ENCODE measurements around the gene ZNF224. TPM values are rescaled to one million over a fixed set of nuclear protein-coding genes. Genes with fewer than 3 reads are reported as not detected.
A peak's percentile ranks its signal among the peaks of the same experiment; 100 is the strongest.
"Not testable (repeated sequence)": the region's sequence is repeated elsewhere in the genome, so short reads cannot be mapped to it uniquely, and the experiment has no call there.

The ZNF224 gene
- polyA plus RNA-seq, 1 donor (not counting 4 experiments of a cell fraction or from before 2014, with no cell fraction given): 17.5 TPM

GRCh38 chr19:44113138-44113783, 19.1 kb downstream of the ZNF224 start, which contains the start of gene ZNF225:
Gene ZNF225 (plus strand): TSS chr19:44113399. CDS start chr19:44115828, 2,429 bp downstream.
- Histone ChIP-seq H3K27ac (ENCODE audit: control insufficient read depth, insufficient read depth, low read length) (peak within 1 kb of the TSS; percentile 60), H4K20me1 (ENCODE audit: control insufficient read depth, extremely low read depth, insufficient read depth, low read length) (no peaks in the 10 kb centered on the region), H3K9ac (ENCODE audit: control insufficient read depth, extremely low read depth, insufficient read depth, low read length) (peak within 1 kb of the TSS; percentile 79), H3K36me3 (ENCODE audit: control insufficient read depth in 2 of 2, extremely low read depth in 1 of 2, insufficient read depth in 2 of 2, low read length in 2 of 2) (peaks cover 0 to 5% of the 10 kb centered on the region in 2 experiments), H3K4me2 (ENCODE audit: control insufficient read depth, extremely low read depth, insufficient read depth, low read depth, low read length) (peak within 1 kb of the TSS; percentile 91), H3K4me1 (ENCODE audit: control insufficient read depth, extremely low read depth, insufficient read depth, low read length) (no peaks in the 10 kb centered on the region), H3K27me3 (ENCODE audit: control insufficient read depth, extremely low read depth, insufficient read depth, low read length) (no peaks in the 10 kb centered on the region), H3K79me2 (ENCODE audit: control insufficient read depth, insufficient read depth, low read length) (no peaks in the 10 kb centered on the region), H3K9me1 (ENCODE audit: control insufficient read depth, extremely low read depth, insufficient read depth, low read length) (no peaks in the 10 kb centered on the region), H2AFZ (ENCODE audit: control insufficient read depth, low read length) (peak within 1 kb of the TSS; percentile 100), H3K9me3 (ENCODE audit: control insufficient read depth, low read depth, low read length) (no peaks in the 10 kb centered on the region), H3K4me3 (ENCODE audit: control insufficient read depth in 2 of 3, extremely low read depth in 1 of 3, insufficient read depth in 2 of 3, low read depth in 1 of 3, low read length in 3 of 3) (peak within 1 kb of the TSS; percentile 76 to 99 (median 98))
- dilution Hi-C loops (cut with MboI; ENCODE audit: extremely low pct_ligation_motif_present, low sequenced_read_pairs): no loop called here
- FAIRE-seq (peak; percentile 97), DNase-seq (ENCODE audit: low read depth, low spot score) (peak; percentile 85)
- TF ChIP-seq CTCF (optimal IDR thresholded peaks at IDR 0.05 in 1 of 3, IDR thresholded peaks at IDR 0.05 in 1 of 3, conservative IDR thresholded peaks at IDR 0.05 in 1 of 3; ENCODE audit: extremely low read depth in 1 of 3, insufficient read depth in 2 of 3, low read length in 3 of 3) (no peak), EZH2 (IDR thresholded peaks at IDR 0.05; ENCODE audit: low read length) (no peak)

- FAIRE-seq (no peak), DNase-seq (ENCODE audit: low read depth, low spot score) (no peak)
- peak overlapping the region; percentile 57 for H3K27ac ChIP-seq (ENCODE audit: control insufficient read depth, insufficient read depth, low read length)
- H4K20me1 ChIP-seq (ENCODE audit: control insufficient read depth, extremely low read depth, insufficient read depth, low read length): no peaks in the 10 kb centered on the region
- H3K79me2 ChIP-seq (ENCODE audit: control insufficient read depth, insufficient read depth, low read length): no peaks in the 10 kb centered on the region
- H3K9ac ChIP-seq (ENCODE audit: control insufficient read depth, extremely low read depth, insufficient read depth, low read length): peak overlapping the region; percentile 79
- peak overlapping the region; percentile 100 for H2AFZ ChIP-seq (ENCODE audit: control insufficient read depth, low read length)
- no peak for TF ChIP-seq CTCF (optimal IDR thresholded peaks at IDR 0.05 in 1 of 3, IDR thresholded peaks at IDR 0.05 in 1 of 3, conservative IDR thresholded peaks at IDR 0.05 in 1 of 3; ENCODE audit: extremely low read depth in 1 of 3, insufficient read depth in 2 of 3, low read length in 3 of 3)
- no peak for TF ChIP-seq EZH2 (IDR thresholded peaks at IDR 0.05; ENCODE audit: low read length)
- no peaks in the 10 kb centered on the region for H3K9me1 ChIP-seq (ENCODE audit: control insufficient read depth, extremely low read depth, insufficient read depth, low read length)
- dilution Hi-C loops (cut with MboI; ENCODE audit: extremely low pct_ligation_motif_present, low sequenced_read_pairs): no loop called here
- H3K9me3 ChIP-seq (ENCODE audit: control insufficient read depth, low read depth, low read length): no peaks in the 10 kb centered on the region
- H3K4me2 ChIP-seq (ENCODE audit: control insufficient read depth, extremely low read depth, insufficient read depth, low read depth, low read length): peak overlapping the region; percentile 91
- peak overlapping the region; percentile 76 to 99 (median 98) for H3K4me3 ChIP-seq (ENCODE audit: control insufficient read depth in 2 of 3, extremely low read depth in 1 of 3, insufficient read depth in 2 of 3, low read depth in 1 of 3, low read length in 3 of 3)
- H3K36me3 ChIP-seq (ENCODE audit: control insufficient read depth in 2 of 2, extremely low read depth in 1 of 2, insufficient read depth in 2 of 2, low read length in 2 of 2): peaks cover 0 to 8% of the 10 kb centered on the region in 2 experiments
- H3K4me1 ChIP-seq (ENCODE audit: control insufficient read depth, extremely low read depth, insufficient read depth, low read length): no peaks in the 10 kb centered on the region
- H3K27me3 ChIP-seq (ENCODE audit: control insufficient read depth, extremely low read depth, insufficient read depth, low read length): no peaks in the 10 kb centered on the region
These were observed 19.7 kb downstream of the ZNF224 start for GRCh38 chr19:44113784-44114390.

GRCh38 chr19:44121162-44121561, 27.0 kb downstream of the ZNF224 start:
- H3K27ac ChIP-seq (ENCODE audit: control insufficient read depth, insufficient read depth, low read length); H3K9ac ChIP-seq (ENCODE audit: control insufficient read depth, extremely low read depth, insufficient read depth, low read length); H3K4me1 ChIP-seq (ENCODE audit: control insufficient read depth, extremely low read depth, insufficient read depth, low read length); H3K79me2 ChIP-seq (ENCODE audit: control insufficient read depth, insufficient read depth, low read length); H3K27me3 ChIP-seq (ENCODE audit: control insufficient read depth, extremely low read depth, insufficient read depth, low read length); H3K9me1 ChIP-seq (ENCODE audit: control insufficient read depth, extremely low read depth, insufficient read depth, low read length); DNase-seq (ENCODE audit: low read depth, low spot score); H3K4me2 ChIP-seq (ENCODE audit: control insufficient read depth, extremely low read depth, insufficient read depth, low read depth, low read length); H3K4me3 ChIP-seq (ENCODE audit: control insufficient read depth in 2 of 3, extremely low read depth in 1 of 3, insufficient read depth in 2 of 3, low read depth in 1 of 3, low read length in 3 of 3); FAIRE-seq; H3K9me3 ChIP-seq (ENCODE audit: control insufficient read depth, low read depth, low read length); H2AFZ ChIP-seq (ENCODE audit: control insufficient read depth, low read length); dilution Hi-C loops (cut with MboI; ENCODE audit: extremely low pct_ligation_motif_present, low sequenced_read_pairs); H4K20me1 ChIP-seq (ENCODE audit: control insufficient read depth, extremely low read depth, insufficient read depth, low read length): not testable (repeated sequence)
- H3K36me3 ChIP-seq (ENCODE audit: control insufficient read depth in 2 of 2, extremely low read depth in 1 of 2, insufficient read depth in 2 of 2, low read length in 2 of 2): peaks cover 2 to 10% of the 10 kb centered on the region in 2 experiments

Data from keratinocyte (primary cell).